ENCODE results near the gene CCSAP.

The CCSAP gene, protein sequence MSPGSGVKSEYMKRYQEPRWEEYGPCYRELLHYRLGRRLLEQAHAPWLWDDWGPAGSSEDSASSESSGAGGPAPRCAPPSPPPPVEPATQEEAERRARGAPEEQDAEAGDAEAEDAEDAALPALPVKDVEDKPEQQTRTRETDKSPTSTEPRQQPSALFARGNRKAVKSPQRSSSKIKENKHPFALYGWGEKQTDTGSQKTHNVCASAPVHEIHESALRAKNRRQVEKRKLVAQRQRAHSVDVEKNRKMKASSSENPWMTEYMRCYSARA

GRCh38 chr1:229342656-229343569 lies at the start of gene CCSAP:
CCSAP (minus strand) TSS chr1:229343047; CDS start chr1:229342465, 582 bp downstream.
- no peaks in the 10 kb centered on the region for H3K9me3 ChIP-seq
- TF ChIP-seq CTCF (IDR thresholded peaks at IDR 0.05): no peak

DNA sequence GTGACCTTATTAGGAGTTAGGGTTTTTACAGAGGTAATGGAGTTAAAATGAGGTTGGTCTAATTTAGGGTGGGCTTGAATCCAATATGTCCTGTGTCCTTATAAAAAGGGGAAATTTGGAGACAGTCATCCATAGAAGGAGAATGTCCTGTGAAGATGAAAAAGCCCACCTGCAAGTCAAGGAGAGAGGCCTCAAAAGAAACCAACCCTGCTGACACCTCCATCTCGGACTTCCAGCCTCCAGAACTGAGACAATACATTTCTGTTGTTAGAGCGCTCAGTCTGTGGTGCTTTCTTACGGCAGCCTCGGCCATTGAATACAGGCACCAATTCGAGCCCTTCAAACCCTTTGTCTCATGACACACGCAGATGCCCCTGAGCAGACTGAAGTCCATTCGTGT lies 47.3 kb upstream of the CCSAP start:
- no peak overlapping the region for H3K4me3 ChIP-seq (ENCODE audit: low read depth in 1 of 2, low read length in 1 of 2)
- H3K9me3 ChIP-seq: no peaks in the 10 kb centered on the region
- H3K4me1 ChIP-seq (ENCODE audit: control insufficient read depth in 1 of 2, insufficient read depth in 1 of 2, low read depth in 1 of 2, low read length in 1 of 2): no peaks in the 10 kb centered on the region
- no peaks in the 10 kb centered on the region for H3K36me3 ChIP-seq
- no peak overlapping the region for H3K27ac ChIP-seq
- no peak for TF ChIP-seq CTCF (IDR thresholded peaks at IDR 0.05)
- peaks cover 64% of the 10 kb centered on the region for H3K27me3 ChIP-seq

More at GRCh38 chr1:229342656-229343569, at the start of gene CCSAP:
- peak within 1 kb of the TSS; percentile 71 to 89 for H3K4me3 ChIP-seq (ENCODE audit: low read depth in 1 of 2, low read length in 1 of 2)
- H3K27me3 ChIP-seq: peaks cover 52% of the 10 kb centered on the region
- no peaks in the 10 kb centered on the region for H3K36me3 ChIP-seq
- peaks cover 34 to 41% of the 10 kb centered on the region in 2 experiments for H3K4me1 ChIP-seq (ENCODE audit: control insufficient read depth in 1 of 2, insufficient read depth in 1 of 2, low read depth in 1 of 2, low read length in 1 of 2)
- H3K27ac ChIP-seq: peak within 1 kb of the TSS; percentile 96

GRCh38 chr1:229388897-229389580 lies 46.2 kb upstream of the CCSAP start:
- no peak for TF ChIP-seq CTCF (IDR thresholded peaks at IDR 0.05)
- Histone ChIP-seq H3K4me1 (ENCODE audit: control insufficient read depth in 1 of 2, insufficient read depth in 1 of 2, low read depth in 1 of 2, low read length in 1 of 2) (no peaks in the 10 kb centered on the region), H3K4me3 (ENCODE audit: low read depth in 1 of 2, low read length in 1 of 2) (no peak overlapping the region), H3K27me3 (peaks cover 64% of the 10 kb centered on the region), H3K27ac (no peak overlapping the region), H3K36me3 (no peaks in the 10 kb centered on the region), H3K9me3 (no peaks in the 10 kb centered on the region)

DNA sequence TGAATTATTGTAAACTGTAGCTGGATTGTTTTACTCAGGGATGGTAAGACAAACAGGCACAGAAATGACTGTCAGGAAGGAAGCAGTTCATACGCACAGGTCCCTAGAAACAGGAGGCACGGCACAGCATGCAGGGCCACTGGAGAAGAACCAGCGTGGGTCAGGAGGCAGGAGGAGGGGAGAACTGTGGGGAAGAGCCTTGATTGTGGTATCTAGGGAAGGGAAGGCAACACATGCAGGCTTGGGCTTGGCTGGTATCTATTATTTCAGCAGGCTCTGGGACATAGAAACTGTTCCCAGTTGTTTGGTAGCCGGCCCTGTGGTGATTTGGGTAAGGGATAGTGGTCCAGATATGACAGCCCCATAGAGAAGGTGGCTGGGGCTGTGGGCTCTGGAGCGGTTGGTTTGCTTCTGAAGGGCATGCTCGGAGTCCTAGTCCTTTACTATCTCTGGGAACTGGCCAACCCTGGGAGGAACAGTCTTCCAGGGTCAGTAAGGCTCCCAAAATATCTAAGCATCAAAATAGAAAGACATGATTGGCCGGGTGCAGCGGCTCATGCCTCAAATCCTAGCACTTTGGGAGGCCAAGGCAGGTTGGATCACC lies 43.1 kb upstream of the CCSAP start:
- Histone ChIP-seq H3K9me3 (no peaks in the 10 kb centered on the region), H3K36me3 (no peaks in the 10 kb centered on the region), H3K27ac (no peak overlapping the region), H3K4me1 (ENCODE audit: control insufficient read depth in 1 of 2, insufficient read depth in 1 of 2, low read depth in 1 of 2, low read length in 1 of 2) (no peaks in the 10 kb centered on the region), H3K4me3 (ENCODE audit: low read depth in 1 of 2, low read length in 1 of 2) (no peak overlapping the region), H3K27me3 (peaks cover 53% of the 10 kb centered on the region)
- no peak for TF ChIP-seq CTCF (IDR thresholded peaks at IDR 0.05)

- H3K36me3 ChIP-seq: no peaks in the 10 kb centered on the region
- H3K4me1 ChIP-seq (ENCODE audit: control insufficient read depth in 1 of 2, insufficient read depth in 1 of 2, low read depth in 1 of 2, low read length in 1 of 2): no peaks in the 10 kb centered on the region
- H3K27ac ChIP-seq: no peak overlapping the region
- no peak for TF ChIP-seq CTCF (IDR thresholded peaks at IDR 0.05)
- H3K9me3 ChIP-seq: no peaks in the 10 kb centered on the region
- peaks cover 53% of the 10 kb centered on the region for H3K27me3 ChIP-seq
- no peak overlapping the region for H3K4me3 ChIP-seq (ENCODE audit: low read depth in 1 of 2, low read length in 1 of 2)
These were observed 42.0 kb upstream of the CCSAP start for GRCh38 chr1:229384822-229385221.
